Muscle layer of colon (tissue), 2 donors: ENCODE measurements around the gene REXO1.

ENCODE experiments used
- H3K27ac ChIP-seq: one replicate; pipeline ENCODE4 v1.7.0; 2013; ENCODE audit warnings: low read depth, mild to moderate bottlenecking, low read length, moderate library complexity
- H3K27me3 ChIP-seq, 2 donors: one replicate each; pipeline ENCODE4 v1.7.0; 2013; ENCODE audit warnings: low read length in 2 of 2, mild to moderate bottlenecking in 2 of 2; ENCODE audit not compliant: insufficient read depth in 2 of 2, control insufficient read depth in 1 of 2
- H3K36me3 ChIP-seq: one replicate; pipeline ENCODE4 v1.7.0; 2013; ENCODE audit warnings: mild to moderate bottlenecking, low read length; ENCODE audit not compliant: insufficient read depth
- H3K4me1 ChIP-seq: one replicate; pipeline ENCODE4 v1.7.0; 2013; ENCODE audit warnings: mild to moderate bottlenecking, low read length; ENCODE audit not compliant: insufficient read depth
- H3K4me3 ChIP-seq, 2 donors: one replicate each; pipeline ENCODE4 v1.7.0; 2013; ENCODE audit warnings: low read length in 2 of 2, low read depth in 1 of 2, mild to moderate bottlenecking in 1 of 2, moderate library complexity in 1 of 2
- H3K9ac ChIP-seq: one replicate; pipeline ENCODE4 v1.7.0; 2013; ENCODE audit warnings: low read length
- H3K9me3 ChIP-seq: one replicate; pipeline ENCODE4 v1.7.0; 2013; ENCODE audit warnings: mild to moderate bottlenecking, low read length
- donor health status: abdominal sarcoma.
- donor health status: Adenocarcinoma of cecum.

REXO1 gene

GRCh38 chr19:1822210-1822609 is 26.1 kb downstream of the REXO1 start:
- no peak overlapping the region for H3K9ac ChIP-seq
- peaks cover 11% of the 10 kb centered on the region for H3K4me1 ChIP-seq
- no peaks in the 10 kb centered on the region for H3K27me3 ChIP-seq
- H3K4me3 ChIP-seq: no peak overlapping the region
- peaks cover 39% of the 10 kb centered on the region for H3K36me3 ChIP-seq
- no peaks in the 10 kb centered on the region for H3K9me3 ChIP-seq
- no peak overlapping the region for H3K27ac ChIP-seq

- H3K9me3 ChIP-seq: no peaks in the 10 kb centered on the region
- no peak overlapping the region for H3K4me3 ChIP-seq
- H3K36me3 ChIP-seq: peaks cover 45% of the 10 kb centered on the region
- H3K9ac ChIP-seq: no peak overlapping the region
- no peak overlapping the region for H3K27ac ChIP-seq
- H3K4me1 ChIP-seq: no peaks in the 10 kb centered on the region
- H3K27me3 ChIP-seq: no peaks in the 10 kb centered on the region
Observed at GRCh38 chr19:1819341-1820255, 28.7 kb downstream of the REXO1 start.

GRCh38 chr19:1818549-1819195 is 29.6 kb downstream of the REXO1 start:
- no peaks in the 10 kb centered on the region for H3K4me1 ChIP-seq
- no peaks in the 10 kb centered on the region for H3K27me3 ChIP-seq
- peaks cover 40% of the 10 kb centered on the region for H3K36me3 ChIP-seq
- no peak overlapping the region for H3K27ac ChIP-seq
- no peak overlapping the region for H3K9ac ChIP-seq
- H3K9me3 ChIP-seq: no peaks in the 10 kb centered on the region
- no peak overlapping the region for H3K4me3 ChIP-seq

- Histone ChIP-seq H3K27ac (no peak overlapping the region), H3K9ac (no peak overlapping the region), H3K4me3 (no peak overlapping the region), H3K9me3 (no peaks in the 10 kb centered on the region), H3K36me3 (peaks cover 32% of the 10 kb centered on the region), H3K27me3 (no peaks in the 10 kb centered on the region), H3K4me1 (peaks cover 8% of the 10 kb centered on the region)
Observed at GRCh38 chr19:1817553-1818179, 30.6 kb downstream of the REXO1 start.

GRCh38 chr19:1816530-1817298 is 31.6 kb downstream of the REXO1 start:
- no peaks in the 10 kb centered on the region for H3K9me3 ChIP-seq
- H3K9ac ChIP-seq: no peak overlapping the region
- no peaks in the 10 kb centered on the region for H3K27me3 ChIP-seq
- H3K4me3 ChIP-seq: no peak overlapping the region
- H3K27ac ChIP-seq: no peak overlapping the region
- peaks cover 9% of the 10 kb centered on the region for H3K4me1 ChIP-seq
- H3K36me3 ChIP-seq: peaks cover 32% of the 10 kb centered on the region

GRCh38 chr19:1815605-1816529 is 32.4 kb downstream of the REXO1 start:
- no peaks in the 10 kb centered on the region for H3K27me3 ChIP-seq
- H3K4me1 ChIP-seq: peaks cover 9% of the 10 kb centered on the region
- H3K4me3 ChIP-seq: no peak overlapping the region
- no peak overlapping the region for H3K27ac ChIP-seq
- peaks cover 32% of the 10 kb centered on the region for H3K36me3 ChIP-seq
- H3K9ac ChIP-seq: no peak overlapping the region
- no peaks in the 10 kb centered on the region for H3K9me3 ChIP-seq

GRCh38 chr19:1814833-1815604 is 33.3 kb downstream of the REXO1 start:
- H3K4me1 ChIP-seq: peaks cover 9% of the 10 kb centered on the region
- no peaks in the 10 kb centered on the region for H3K27me3 ChIP-seq
- H3K27ac ChIP-seq: no peak overlapping the region
- no peaks in the 10 kb centered on the region for H3K9me3 ChIP-seq
- peaks cover 25% of the 10 kb centered on the region for H3K36me3 ChIP-seq
- no peak overlapping the region for H3K9ac ChIP-seq
- no peak overlapping the region for H3K4me3 ChIP-seq

GRCh38 chr19:1814391-1814790 is 33.9 kb downstream of the REXO1 start:
- no peak overlapping the region for H3K9ac ChIP-seq
- peaks cover 22% of the 10 kb centered on the region for H3K36me3 ChIP-seq
- peaks cover 9% of the 10 kb centered on the region for H3K4me1 ChIP-seq

GRCh38 chr19:1813192-1814182 is 34.8 kb downstream of the REXO1 start:
- peak overlapping the region; percentile 40 to 74 for H3K4me3 ChIP-seq
- peaks cover 19% of the 10 kb centered on the region for H3K36me3 ChIP-seq
- H3K9me3 ChIP-seq: no peaks in the 10 kb centered on the region
- no peaks in the 10 kb centered on the region for H3K27me3 ChIP-seq
- H3K9ac ChIP-seq: peak overlapping the region; percentile 9
- peaks cover 9% of the 10 kb centered on the region for H3K4me1 ChIP-seq
- peak overlapping the region; percentile 56 for H3K27ac ChIP-seq

More at GRCh38 chr19:1814391-1814790, 33.9 kb downstream of the REXO1 start:
- H3K9me3 ChIP-seq: no peaks in the 10 kb centered on the region
- H3K4me3 ChIP-seq: no peak overlapping the region
- H3K27me3 ChIP-seq: no peaks in the 10 kb centered on the region
- no peak overlapping the region for H3K27ac ChIP-seq
